ENCODE measurements around the gene GSDME.
A peak's percentile ranks its signal among the peaks of the same experiment; 100 is the strongest.

Gene GSDME

GRCh38 chr7:24723178-24723530 lies 34.1 kb downstream of the GSDME start:
- DNase-seq: no peak

- DNase-seq: peak in 13 of 51 donors; percentile 14 to 57 (median 30)
Observed at GRCh38 chr7:24722386-24723177, 34.7 kb downstream of the GSDME start.

- no peak for DNase-seq
Observed at GRCh38 chr7:24721481-24722001, 35.7 kb downstream of the GSDME start.

DNA sequence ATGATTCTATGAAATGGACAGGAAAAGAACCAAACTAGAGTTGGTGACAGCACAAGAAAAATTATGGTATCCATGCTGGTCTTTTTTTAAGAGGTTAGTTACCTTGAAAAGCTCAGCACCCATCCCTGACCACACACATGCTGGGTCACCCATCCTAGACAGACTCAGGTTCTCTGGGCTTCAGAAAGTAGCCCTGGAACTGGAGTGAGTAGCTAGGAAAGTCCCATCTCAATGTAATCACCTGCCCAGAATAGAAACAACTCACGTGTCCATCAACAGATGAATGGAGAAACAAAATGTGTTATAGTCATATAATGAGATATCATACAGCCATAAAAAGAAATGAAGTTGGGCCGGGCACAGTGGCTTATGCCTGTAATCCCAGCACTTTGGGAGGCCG lies 37.0 kb downstream of the GSDME start:
- no peak for DNase-seq

DNA sequence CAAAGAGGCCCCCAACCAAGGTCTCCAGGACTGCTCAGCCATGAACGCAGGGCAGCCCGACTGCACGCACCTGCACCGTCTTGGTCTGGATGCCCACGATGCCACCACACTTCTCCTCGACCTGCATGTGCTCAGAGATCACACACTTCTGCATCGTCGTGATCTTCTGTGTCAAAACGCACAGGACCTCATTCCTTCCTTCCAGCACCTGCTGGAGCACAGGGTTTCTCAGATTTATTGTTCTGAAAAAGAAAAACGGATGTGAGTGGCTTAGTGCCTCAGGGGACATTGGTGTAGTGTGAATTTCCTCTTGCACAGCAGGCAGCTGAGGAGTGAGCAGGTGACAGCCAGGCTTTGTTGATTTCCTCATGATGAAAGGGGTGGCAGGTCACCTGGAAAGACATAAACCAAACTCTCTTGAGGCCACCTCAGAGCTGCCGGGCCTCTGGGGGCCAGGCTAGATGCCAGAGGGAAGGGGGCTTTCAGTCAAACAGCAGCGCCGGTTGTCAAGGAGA lies 38.2 kb downstream of the GSDME start:
- no peak for DNase-seq

GRCh38 chr7:24718431-24718831 lies 38.8 kb downstream of the GSDME start:
- no peak for DNase-seq

- DNase-seq: no peak
Observed at GRCh38 chr7:24717694-24718320, 39.5 kb downstream of the GSDME start.

DNA sequence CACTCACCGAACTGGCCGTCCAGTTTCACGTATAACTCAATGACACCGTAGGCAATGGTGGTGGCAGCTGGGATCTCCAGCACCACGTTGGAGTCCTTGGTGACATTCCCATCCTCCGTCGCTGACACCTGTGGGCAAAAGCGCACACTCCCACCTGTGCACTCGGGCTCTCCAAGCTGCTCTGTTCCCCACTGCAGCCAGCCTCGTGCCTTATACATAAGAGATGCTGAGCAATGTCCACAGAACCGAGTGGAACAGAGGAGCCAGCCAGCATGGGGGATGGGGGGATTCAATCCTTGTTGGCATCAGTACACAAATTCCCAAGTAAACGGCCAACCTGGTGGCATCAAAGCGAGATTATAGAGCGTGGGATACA lies 40.0 kb downstream of the GSDME start:
- no peak for DNase-seq

- no peak for DNase-seq
Observed at GRCh38 chr7:24716480-24717246, 40.6 kb downstream of the GSDME start.

DNA sequence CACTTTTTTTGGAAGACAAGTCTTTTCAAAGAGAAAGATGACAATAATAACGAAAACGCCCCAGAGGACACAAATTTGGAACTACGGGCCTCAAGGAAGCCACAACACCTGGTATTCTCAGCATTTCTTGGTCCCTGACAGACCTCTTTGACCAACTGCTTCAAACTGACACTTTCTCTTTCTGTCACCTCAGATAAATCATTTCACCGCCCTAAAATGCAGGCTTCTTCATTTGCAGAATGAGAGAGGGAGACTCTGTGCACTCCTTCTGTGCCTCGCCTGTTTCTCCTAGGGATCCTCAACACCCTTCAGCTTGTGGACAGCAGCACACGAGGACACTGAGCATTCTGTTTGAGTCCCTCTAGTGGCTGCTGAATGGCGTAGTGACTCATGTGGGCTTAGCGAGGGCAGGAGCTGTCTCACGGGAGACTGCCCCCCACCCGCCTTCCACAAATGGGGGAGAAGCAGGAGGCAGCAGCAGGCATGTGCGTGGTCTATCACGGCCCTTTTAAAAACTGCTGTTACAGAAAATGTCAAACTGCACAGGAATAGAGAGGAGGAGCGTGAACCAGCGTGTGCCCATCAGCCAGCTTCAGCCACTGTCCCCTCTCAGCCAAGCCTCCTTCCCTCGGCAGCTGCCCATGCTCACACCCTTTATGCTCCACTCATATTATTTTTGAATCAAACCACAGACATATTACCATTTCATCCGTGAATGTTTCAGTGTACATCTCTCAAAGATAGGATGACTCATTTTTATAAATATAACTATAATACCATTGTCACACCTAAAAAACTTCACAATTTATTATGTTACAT lies 41.4 kb downstream of the GSDME start:
- DNase-seq: peak in 10 of 51 donors; percentile 23 to 59 (median 42)

- DNase-seq: no peak
Observed at GRCh38 chr7:24715171-24715570, 42.1 kb downstream of the GSDME start.

- no peak for DNase-seq
Observed at GRCh38 chr7:24714676-24715010, 42.6 kb downstream of the GSDME start.

GRCh38 chr7:24713850-24714675 lies 43.2 kb downstream of the GSDME start:
- DNase-seq: no peak

DNA sequence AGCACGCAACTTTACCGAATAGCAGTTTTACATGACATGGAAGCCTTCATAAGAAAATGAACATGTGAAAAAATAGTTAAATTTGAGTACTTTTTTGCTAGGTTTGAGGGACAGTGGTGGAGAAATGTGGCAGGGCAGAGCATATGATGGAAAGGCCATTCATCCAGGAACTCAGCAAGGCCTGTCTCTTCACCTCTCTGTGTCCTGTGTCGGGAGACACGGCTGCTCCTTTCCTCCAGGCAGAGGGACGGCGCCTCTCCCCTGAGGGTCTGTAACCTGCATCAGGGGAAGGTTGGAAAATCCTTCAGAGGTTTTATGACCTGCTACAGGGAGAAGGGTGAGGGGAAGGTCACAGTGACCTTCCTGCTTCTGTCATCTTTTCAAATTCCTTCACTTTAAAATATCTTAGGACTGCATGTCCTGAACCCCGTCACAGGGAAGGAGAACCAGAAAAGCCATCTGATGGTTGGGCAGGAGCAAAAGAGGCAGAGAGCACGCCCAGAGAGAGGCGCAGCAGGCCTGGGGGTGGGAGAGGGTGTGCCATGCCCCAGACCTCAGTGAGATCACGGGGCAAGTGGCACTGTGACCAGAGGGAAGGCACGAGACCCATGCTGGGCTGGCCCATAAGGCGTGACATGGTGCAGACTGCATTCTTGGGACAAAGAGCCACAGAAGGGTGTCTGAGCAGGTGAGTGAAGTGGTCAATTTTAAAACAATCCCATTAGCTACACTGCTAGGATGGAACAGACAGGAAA lies 44.0 kb downstream of the GSDME start:
- no peak for DNase-seq

GRCh38 chr7:24709585-24710360 lies 47.5 kb downstream of the GSDME start:
- DNase-seq: peak in 4 of 51 donors; percentile 14 to 46 (median 27)

DNA sequence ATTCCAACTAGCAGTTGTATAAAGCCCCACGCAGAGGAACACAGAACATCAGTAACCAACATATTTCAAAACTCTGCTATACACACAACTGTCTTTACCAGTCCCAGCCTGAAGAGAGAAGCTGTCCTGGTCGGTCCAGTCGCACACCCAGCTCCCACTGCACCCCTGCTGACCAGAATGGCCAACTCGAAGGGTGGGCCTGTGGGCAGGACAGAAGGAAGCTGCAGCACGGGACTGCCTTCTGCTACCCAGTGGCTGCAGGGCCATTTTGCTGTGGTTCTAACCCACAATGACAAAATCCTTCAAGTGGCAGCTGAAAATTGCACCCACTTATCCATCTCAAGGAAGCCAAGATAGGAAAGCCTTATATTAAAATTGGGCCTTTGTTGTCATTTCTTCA lies 48.2 kb downstream of the GSDME start:
- DNase-seq: no peak

- DNase-seq: no peak
Observed at GRCh38 chr7:24707988-24708615, 49.2 kb downstream of the GSDME start.

All from hypothalamus (tissue), 51 donors.